ENCODE results near the gene SOX10. TPM values are rescaled to one million over a fixed set of nuclear protein-coding genes. Genes with fewer than 3 reads are reported as not detected.

SOX10 gene
- total RNA-seq, 1 experiment from 2014 or later, result 2.4 TPM

- Histone ChIP-seq H3K27ac (ENCODE audit: insufficient read length, low read depth, low read length) (no peak overlapping the region), H2BK15ac (ENCODE audit: low read depth, low read length) (no peak overlapping the region), H4K20me1 (ENCODE audit: control insufficient read depth, insufficient read depth, insufficient read length) (no peaks in the 10 kb centered on the region), H3K23me2 (ENCODE audit: insufficient read length, low read depth, low read length, poor library complexity, severe bottlenecking) (peaks cover 2% of the 10 kb centered on the region), H2BK20ac (ENCODE audit: low read depth, low read length, poor library complexity, severe bottlenecking) (no peak overlapping the region), H3K27me3 (ENCODE audit: insufficient read depth, low read length) (no peaks in the 10 kb centered on the region), H3K4ac (ENCODE audit: low read depth, low read length) (no peak overlapping the region), H2AFZ (ENCODE audit: low read length) (no peak overlapping the region), H3K23ac (ENCODE audit: insufficient read length, low read depth, low read length) (no peak overlapping the region), H3K4me2 (ENCODE audit: insufficient read depth, insufficient read length, low read length) (no peak overlapping the region), H2BK120ac (ENCODE audit: low read depth, low read length, poor library complexity, severe bottlenecking) (no peak overlapping the region), H4K5ac (ENCODE audit: insufficient read length, low read depth, low read length) (no peak overlapping the region), H2BK5ac (ENCODE audit: insufficient read length, low read length) (no peak overlapping the region), H3K56ac (ENCODE audit: insufficient read length, low read depth, low read length) (no peak overlapping the region), H2AK5ac (ENCODE audit: insufficient read length, low read length) (no peak overlapping the region), H4K8ac (replicated peaks; ENCODE audit: insufficient read length, low read depth, low read length) (no peak overlapping the region), H3K14ac (ENCODE audit: insufficient read depth, low read length) (no peak overlapping the region), H3K9ac (ENCODE audit: extremely low read depth, insufficient read length, low read length) (no peak overlapping the region), H3K18ac (ENCODE audit: insufficient read length, low read depth, low read length) (no peak overlapping the region), H2BK12ac (ENCODE audit: insufficient read length, low read depth, low read length) (no peak overlapping the region), H3K9me3 (ENCODE audit: control insufficient read depth, low read depth, low read length) (no peaks in the 10 kb centered on the region), H3T11ph (ENCODE audit: low read length) (no peak overlapping the region), H3K79me2 (ENCODE audit: insufficient read depth, low read length) (no peaks in the 10 kb centered on the region), H4K91ac (ENCODE audit: insufficient read length, low read depth, low read length) (no peak overlapping the region), H3K79me1 (ENCODE audit: insufficient read depth, low read depth, low read length, poor library complexity, severe bottlenecking) (no peaks in the 10 kb centered on the region), H3K4me1 (ENCODE audit: insufficient read depth, low read length) (no peaks in the 10 kb centered on the region)
- Mint-ChIP-seq H3K4me3 (no peak overlapping the region), H3K4me1 (0 out of 4 replicates have a peak, but pooled peaks cover 0 to 3% of the 10 kb centered on the region in 2 experiments), H3K36me3 (ENCODE audit: insufficient read depth in 1 of 3, low read depth in 3 of 3) (peaks cover 0 to 53% (median 26%) of the 10 kb centered on the region in 3 experiments; a peak in 6 of 7 replicates), H3K27me3 (ENCODE audit: low read depth) (no peaks in the 10 kb centered on the region), H3K9me3 (no peaks in the 10 kb centered on the region), H3K27ac (no peak overlapping the region)
- DNase-seq, result no peak
- TF ChIP-seq, protein P1, sequence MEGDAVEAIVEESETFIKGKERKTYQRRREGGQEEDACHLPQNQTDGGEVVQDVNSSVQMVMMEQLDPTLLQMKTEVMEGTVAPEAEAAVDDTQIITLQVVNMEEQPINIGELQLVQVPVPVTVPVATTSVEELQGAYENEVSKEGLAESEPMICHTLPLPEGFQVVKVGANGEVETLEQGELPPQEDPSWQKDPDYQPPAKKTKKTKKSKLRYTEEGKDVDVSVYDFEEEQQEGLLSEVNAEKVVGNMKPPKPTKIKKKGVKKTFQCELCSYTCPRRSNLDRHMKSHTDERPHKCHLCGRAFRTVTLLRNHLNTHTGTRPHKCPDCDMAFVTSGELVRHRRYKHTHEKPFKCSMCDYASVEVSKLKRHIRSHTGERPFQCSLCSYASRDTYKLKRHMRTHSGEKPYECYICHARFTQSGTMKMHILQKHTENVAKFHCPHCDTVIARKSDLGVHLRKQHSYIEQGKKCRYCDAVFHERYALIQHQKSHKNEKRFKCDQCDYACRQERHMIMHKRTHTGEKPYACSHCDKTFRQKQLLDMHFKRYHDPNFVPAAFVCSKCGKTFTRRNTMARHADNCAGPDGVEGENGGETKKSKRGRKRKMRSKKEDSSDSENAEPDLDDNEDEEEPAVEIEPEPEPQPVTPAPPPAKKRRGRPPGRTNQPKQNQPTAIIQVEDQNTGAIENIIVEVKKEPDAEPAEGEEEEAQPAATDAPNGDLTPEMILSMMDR (conservative IDR thresholded peaks at IDR 0.05), result no peak
- WGBS (ENCODE audit: extremely low coverage, insufficient read length, low lambda C conversion rate), result no CpG with 5 or more reads among the region's 5 CpGs
Observed at GRCh38 chr22:37927637-37927936, 56.8 kb downstream of the SOX10 start.

All from H9 (cell line).